CD4-positive, alpha-beta T cell treated with Interleukin-17A for 1 hour (primary cell): ENCODE results near the gene RELN.
"Not testable (repeated sequence)": the region's sequence is repeated elsewhere in the genome, so short reads cannot be mapped to it uniquely, and the experiment has no call there.

ENCODE experiments used
- DNase-seq: peaks from one replicate; pipeline ENCODE4 v3.0.0-alpha.2; 2020

Gene RELN

GRCh38 chr7:103940382-103941268, 48.8 kb downstream of the RELN start:
- DNase-seq, result no peak

- DNase-seq, result no peak
Observed at GRCh38 chr7:103937680-103938079, 51.8 kb downstream of the RELN start.

- no peak for DNase-seq
Observed at GRCh38 chr7:103936558-103936957, 52.9 kb downstream of the RELN start.

- no peak for DNase-seq
Observed at GRCh38 chr7:103934508-103934907, 55.0 kb downstream of the RELN start.

GRCh38 chr7:103932389-103932788, 57.1 kb downstream of the RELN start:
- no peak for DNase-seq

GRCh38 chr7:103929901-103930311, 59.6 kb downstream of the RELN start:
- no peak for DNase-seq

GRCh38 chr7:103928581-103928980, 60.9 kb downstream of the RELN start:
- no peak for DNase-seq

GRCh38 chr7:103924184-103924583, 65.3 kb downstream of the RELN start:
- no peak for DNase-seq

- no peak for DNase-seq
Observed at GRCh38 chr7:103922407-103922806, 67.1 kb downstream of the RELN start.

GRCh38 chr7:103921692-103922091, 67.8 kb downstream of the RELN start:
- DNase-seq, result no peak

- no peak for DNase-seq
Observed at GRCh38 chr7:103919272-103919868, 70.1 kb downstream of the RELN start.

GRCh38 chr7:103918631-103919271, 70.7 kb downstream of the RELN start:
- no peak for DNase-seq

- DNase-seq, result no peak
Observed at GRCh38 chr7:103915680-103916357, 73.6 kb downstream of the RELN start.

GRCh38 chr7:103914147-103914899, 75.1 kb downstream of the RELN start:
- no peak for DNase-seq

- DNase-seq, result no peak
Observed at GRCh38 chr7:103912891-103913605, 76.4 kb downstream of the RELN start.

GRCh38 chr7:103911015-103911414, 78.4 kb downstream of the RELN start:
- DNase-seq, result not testable (repeated sequence)

GRCh38 chr7:103905997-103906396, 83.5 kb downstream of the RELN start:
- no peak for DNase-seq

- DNase-seq, result no peak
Observed at GRCh38 chr7:103902917-103903316, 86.5 kb downstream of the RELN start.

- DNase-seq, result not testable (repeated sequence)
Observed at GRCh38 chr7:103896826-103897225, 92.6 kb downstream of the RELN start.

- DNase-seq, result no peak
Observed at GRCh38 chr7:103894656-103895596, 94.5 kb downstream of the RELN start.

- no peak for DNase-seq
Observed at GRCh38 chr7:103893350-103893749, 96.1 kb downstream of the RELN start.
